ENCODE data around the gene APOC3.
A peak's percentile ranks its signal among the peaks of the same experiment; 100 is the strongest.
"Not testable (repeated sequence)": the region's sequence is repeated elsewhere in the genome, so short reads cannot be mapped to it uniquely, and the experiment has no call there.

Gene APOC3

DNA sequence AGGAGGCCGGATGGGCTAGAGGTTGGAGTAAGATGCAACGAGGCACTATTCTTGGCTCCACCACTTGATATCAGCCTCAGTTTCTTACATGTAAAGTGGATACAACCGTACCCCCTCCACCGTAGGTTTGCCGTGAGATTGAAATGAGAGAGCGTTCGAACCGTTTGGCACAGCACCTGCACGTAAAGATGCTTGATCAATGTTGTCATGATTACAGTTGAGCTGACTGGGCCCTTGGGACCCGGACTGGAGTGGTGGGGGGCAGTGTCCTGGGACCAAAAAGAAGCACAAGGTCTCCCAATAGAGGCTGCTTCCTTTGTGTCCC, 3.7 kb downstream of the APOC3 start:
- H3K4me1 ChIP-seq (ENCODE audit: control insufficient read depth in 1 of 2, insufficient read depth in 2 of 2, low read length in 2 of 2), result peaks cover 0 to 21% of the 10 kb centered on the region in 2 donors

DNA sequence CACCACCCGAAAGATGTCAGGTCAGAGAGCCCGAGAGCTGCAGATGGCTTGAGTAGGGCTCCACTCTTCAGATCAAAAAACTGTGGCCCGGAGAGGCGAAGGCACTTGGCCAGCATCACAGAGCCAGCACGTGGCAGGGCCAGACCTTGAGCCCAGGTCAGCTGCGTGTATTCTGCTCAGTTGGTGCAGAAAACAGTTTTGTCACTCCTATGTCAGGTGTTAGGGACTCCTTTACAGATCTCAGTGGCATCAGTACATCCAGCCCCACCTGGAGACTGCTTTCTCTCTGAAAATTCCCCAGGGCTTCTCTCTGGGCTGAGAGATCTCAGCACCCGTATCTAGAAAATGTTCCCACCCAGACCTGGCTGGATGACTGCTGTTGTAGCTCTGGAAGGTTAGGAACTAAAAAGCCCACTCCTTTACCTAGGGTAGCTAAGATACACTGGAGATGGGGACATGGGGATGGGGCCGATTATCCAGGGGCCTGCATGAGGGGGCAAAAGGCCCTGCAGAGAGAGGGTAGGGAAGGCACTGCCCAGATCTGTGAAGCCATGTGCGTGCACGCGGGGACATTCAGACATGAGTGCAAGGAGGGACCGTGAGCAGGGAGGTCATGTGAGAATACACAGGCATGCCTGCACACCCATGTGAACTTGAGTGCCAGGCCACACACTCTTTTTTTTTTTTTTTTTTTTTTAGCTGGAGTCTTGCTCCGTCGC, 4.3 kb downstream of the APOC3 start:
- no peak overlapping the region for H3K27ac ChIP-seq (ENCODE audit: low read length)
- H3K4me1 ChIP-seq (ENCODE audit: control insufficient read depth in 1 of 2, insufficient read depth in 2 of 2, low read length in 2 of 2), result peaks cover 0 to 21% of the 10 kb centered on the region in 2 donors
- H3K36me3 ChIP-seq (ENCODE audit: control insufficient read depth in 1 of 2, insufficient read depth in 2 of 2, low read length in 2 of 2), result no peaks in the 10 kb centered on the region
- no peak overlapping the region for H3K4me3 ChIP-seq (ENCODE audit: low read depth in 1 of 2, low read length in 2 of 2)
- no peaks in the 10 kb centered on the region for H3K27me3 ChIP-seq (ENCODE audit: low read depth, low read length)
- no peaks in the 10 kb centered on the region for H3K9me3 ChIP-seq (ENCODE audit: control insufficient read depth in 1 of 2, low read length in 2 of 2)

More for the DNA sequence above, 3.7 kb downstream of the APOC3 start:
- Histone ChIP-seq H3K9me3 (ENCODE audit: control insufficient read depth in 1 of 2, low read length in 2 of 2) (no peaks in the 10 kb centered on the region), H3K27ac (ENCODE audit: low read length) (no peak overlapping the region), H3K36me3 (ENCODE audit: control insufficient read depth in 1 of 2, insufficient read depth in 2 of 2, low read length in 2 of 2) (no peaks in the 10 kb centered on the region), H3K4me3 (ENCODE audit: low read depth in 1 of 2, low read length in 2 of 2) (no peak overlapping the region), H3K27me3 (ENCODE audit: low read depth, low read length) (no peaks in the 10 kb centered on the region)

DNA sequence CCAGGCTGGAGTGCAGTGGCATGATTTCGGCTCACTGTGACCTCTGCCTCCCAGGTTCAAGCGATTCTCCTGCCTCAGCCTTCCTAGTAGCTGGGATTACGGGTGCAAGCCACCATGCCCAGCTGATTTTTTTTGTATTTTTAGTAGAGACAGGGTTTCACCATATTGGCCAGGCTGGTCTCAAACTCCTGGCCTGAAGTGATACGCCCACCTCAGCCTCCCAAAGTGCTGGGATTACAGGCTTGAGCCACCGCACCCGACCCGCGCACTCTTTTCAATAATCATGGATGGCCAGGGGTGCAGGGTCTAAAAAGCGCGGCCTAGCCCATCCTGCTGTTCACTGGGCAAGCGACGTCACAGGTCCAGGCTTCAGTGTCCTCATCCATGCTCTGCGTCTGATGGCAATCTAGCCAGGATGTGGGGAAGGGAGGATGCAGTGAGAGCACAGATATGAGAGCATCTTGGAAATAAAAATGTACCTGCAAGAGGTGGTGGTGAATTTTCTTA, 4.9 kb downstream of the APOC3 start:
- H3K36me3 ChIP-seq (ENCODE audit: control insufficient read depth in 1 of 2, insufficient read depth in 2 of 2, low read length in 2 of 2); H3K9me3 ChIP-seq (ENCODE audit: control insufficient read depth in 1 of 2, low read length in 2 of 2); H3K27ac ChIP-seq (ENCODE audit: low read length); H3K4me3 ChIP-seq (ENCODE audit: low read depth in 1 of 2, low read length in 2 of 2); H3K27me3 ChIP-seq (ENCODE audit: low read depth, low read length): not testable (repeated sequence)
- peaks cover 0 to 21% of the 10 kb centered on the region in 2 donors for H3K4me1 ChIP-seq (ENCODE audit: control insufficient read depth in 1 of 2, insufficient read depth in 2 of 2, low read length in 2 of 2)

DNA sequence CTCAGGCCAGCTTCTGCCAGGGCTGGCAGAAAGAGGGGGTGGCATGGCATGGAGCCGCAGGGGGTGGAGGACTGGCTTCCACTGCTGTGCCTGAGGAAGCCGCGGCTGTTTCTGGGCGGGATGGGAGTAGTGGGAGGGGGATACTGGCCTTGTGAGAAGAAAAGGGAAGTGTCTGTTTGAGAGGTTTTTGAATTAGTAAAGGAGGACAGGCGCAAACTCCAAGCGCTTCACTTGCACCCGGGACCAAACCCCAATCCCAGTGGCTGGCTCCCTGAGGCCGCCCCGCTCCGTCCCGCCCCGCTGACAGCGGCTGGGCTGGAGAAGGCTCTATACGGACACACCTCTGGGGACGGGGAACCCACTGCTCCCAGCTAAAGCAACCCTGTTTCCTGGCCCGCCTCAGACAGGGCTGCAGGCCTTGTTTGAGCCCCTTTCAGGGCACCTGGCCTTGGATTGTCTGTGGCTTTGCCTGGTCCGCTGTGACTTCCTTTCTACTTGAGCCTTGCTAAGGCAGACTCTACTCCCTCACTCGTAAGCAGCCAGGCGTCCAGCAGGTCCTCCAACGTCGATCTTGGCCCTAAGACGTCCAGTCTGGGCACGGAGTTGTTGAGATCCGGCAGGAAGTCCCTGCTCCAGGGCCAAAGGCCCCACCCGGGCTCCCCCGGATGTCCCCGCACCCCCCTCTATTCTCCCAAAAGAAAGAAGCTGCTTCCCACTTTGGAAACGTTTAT, 5.5 kb downstream of the APOC3 start:
- Histone ChIP-seq H3K36me3 (ENCODE audit: control insufficient read depth in 1 of 2, insufficient read depth in 2 of 2, low read length in 2 of 2) (no peaks in the 10 kb centered on the region), H3K9me3 (ENCODE audit: control insufficient read depth in 1 of 2, low read length in 2 of 2) (no peaks in the 10 kb centered on the region), H3K4me1 (ENCODE audit: control insufficient read depth in 1 of 2, insufficient read depth in 2 of 2, low read length in 2 of 2) (peaks cover 0 to 21% of the 10 kb centered on the region in 2 donors), H3K27me3 (ENCODE audit: low read depth, low read length) (no peaks in the 10 kb centered on the region), H3K4me3 (ENCODE audit: low read depth in 1 of 2, low read length in 2 of 2) (peak overlapping the region; percentile 48 to 65), H3K27ac (ENCODE audit: low read length) (peak overlapping the region; percentile 16)

DNA sequence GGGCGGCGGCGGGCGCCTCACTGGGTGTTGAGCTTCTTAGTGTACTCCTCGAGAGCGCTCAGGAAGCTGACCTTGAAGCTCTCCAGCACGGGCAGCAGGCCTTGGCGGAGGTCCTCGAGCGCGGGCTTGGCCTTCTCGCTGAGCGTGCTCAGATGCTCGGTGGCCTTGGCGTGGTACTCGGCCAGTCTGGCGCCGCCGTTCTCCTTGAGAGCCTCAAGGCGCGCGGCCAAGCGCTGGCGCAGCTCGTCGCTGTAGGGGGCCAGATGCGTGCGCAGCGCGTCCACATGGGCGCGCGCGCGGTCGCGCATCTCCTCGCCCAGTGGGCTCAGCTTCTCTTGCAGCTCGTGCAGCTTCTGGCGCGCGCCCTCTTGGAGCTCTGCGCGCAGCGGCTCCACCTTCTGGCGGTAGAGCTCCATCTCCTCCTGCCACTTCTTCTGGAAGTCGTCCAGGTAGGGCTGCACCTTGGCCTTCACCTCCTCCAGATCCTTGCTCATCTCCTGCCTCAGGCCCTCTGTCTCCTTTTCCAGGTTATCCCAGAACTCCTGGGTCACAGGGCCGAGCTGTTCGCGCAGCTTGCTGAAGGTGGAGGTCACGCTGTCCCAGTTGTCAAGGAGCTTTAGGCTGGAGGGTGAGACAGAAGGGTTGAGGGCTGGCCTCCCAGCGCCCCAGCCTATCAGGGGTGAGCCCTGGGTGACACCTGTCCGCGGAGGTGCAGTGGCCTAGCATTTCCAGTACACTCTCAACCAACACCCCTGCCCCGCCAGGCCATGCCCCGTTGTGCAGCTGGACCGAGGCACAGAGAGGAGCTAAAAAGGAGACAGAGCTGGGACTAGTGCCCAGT, 6.3 kb downstream of the APOC3 start:
- Histone ChIP-seq H3K27ac (ENCODE audit: low read length) (peak overlapping the region; percentile 16), H3K4me3 (ENCODE audit: low read depth in 1 of 2, low read length in 2 of 2) (peak overlapping the region; percentile 48 to 65), H3K9me3 (ENCODE audit: control insufficient read depth in 1 of 2, low read length in 2 of 2) (no peaks in the 10 kb centered on the region), H3K36me3 (ENCODE audit: control insufficient read depth in 1 of 2, insufficient read depth in 2 of 2, low read length in 2 of 2) (no peaks in the 10 kb centered on the region), H3K27me3 (ENCODE audit: low read depth, low read length) (no peaks in the 10 kb centered on the region), H3K4me1 (ENCODE audit: control insufficient read depth in 1 of 2, insufficient read depth in 2 of 2, low read length in 2 of 2) (peaks cover 0 to 21% of the 10 kb centered on the region in 2 donors)

DNA sequence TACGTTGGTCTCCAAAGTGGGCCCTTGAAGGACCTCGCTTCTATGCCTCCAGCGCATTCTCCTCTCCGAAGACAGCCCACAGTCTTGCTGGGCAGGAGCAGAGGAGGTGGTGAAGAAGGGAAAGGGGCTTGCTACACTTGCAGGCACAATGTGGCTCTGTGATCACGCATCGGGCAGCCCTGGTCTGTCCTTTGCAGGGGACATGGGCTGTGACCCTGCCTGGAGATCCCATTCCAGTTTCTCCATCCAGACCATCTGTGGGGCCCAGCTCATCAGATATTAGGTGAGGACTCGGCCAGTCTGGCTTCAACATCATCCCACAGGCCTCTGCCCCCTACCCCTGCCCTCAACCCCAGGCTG, 6.9 kb downstream of the APOC3 start:
- no peaks in the 10 kb centered on the region for H3K9me3 ChIP-seq (ENCODE audit: control insufficient read depth in 1 of 2, low read length in 2 of 2)
- no peaks in the 10 kb centered on the region for H3K27me3 ChIP-seq (ENCODE audit: low read depth, low read length)
- peaks cover 0 to 21% of the 10 kb centered on the region in 2 donors for H3K4me1 ChIP-seq (ENCODE audit: control insufficient read depth in 1 of 2, insufficient read depth in 2 of 2, low read length in 2 of 2)
- no peak overlapping the region for H3K27ac ChIP-seq (ENCODE audit: low read length)
- H3K36me3 ChIP-seq (ENCODE audit: control insufficient read depth in 1 of 2, insufficient read depth in 2 of 2, low read length in 2 of 2), result no peaks in the 10 kb centered on the region
- no peak overlapping the region for H3K4me3 ChIP-seq (ENCODE audit: low read depth in 1 of 2, low read length in 2 of 2)

DNA sequence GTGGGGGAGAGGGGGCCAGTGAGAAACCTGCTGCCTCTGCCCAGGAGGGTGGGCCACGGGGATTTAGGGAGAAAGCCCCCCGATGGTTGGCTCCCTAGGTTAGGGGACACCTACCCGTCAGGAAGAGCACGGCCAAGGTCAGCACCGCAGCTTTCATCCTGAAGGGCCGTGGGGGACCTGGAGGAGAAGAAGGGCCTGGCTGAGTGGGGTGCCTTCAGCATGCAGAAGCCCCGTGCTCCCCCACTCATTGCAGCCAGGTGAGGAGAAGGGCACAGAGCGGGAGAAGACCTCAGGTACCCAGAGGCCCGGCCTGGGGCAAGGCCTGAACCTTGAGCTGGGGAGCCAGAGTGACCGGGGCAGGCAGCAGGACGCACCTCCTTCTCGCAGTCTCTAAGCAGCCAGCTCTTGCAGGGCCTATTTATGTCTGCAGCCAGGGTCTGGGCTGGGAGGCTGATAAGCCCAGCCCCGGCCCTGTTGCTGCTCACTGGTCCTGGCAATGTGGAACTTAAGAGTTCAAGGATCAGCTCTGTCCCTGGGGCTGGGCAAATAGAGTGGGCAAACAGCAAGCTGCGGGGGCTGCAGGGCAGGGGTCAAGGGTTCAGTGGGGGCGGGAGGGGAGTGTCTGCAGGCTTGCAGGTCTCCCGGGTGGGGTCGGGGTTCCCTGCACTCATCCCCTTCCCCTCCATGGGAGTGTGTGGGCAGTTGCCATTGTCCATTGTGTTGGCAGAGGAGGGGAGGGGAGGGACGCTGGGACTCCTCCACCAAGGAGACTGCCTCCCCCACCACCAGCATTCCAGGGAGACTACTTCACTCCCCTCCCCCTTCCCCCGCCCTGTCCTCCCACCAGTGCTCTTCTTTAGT, 7.8 kb downstream of the APOC3 start, which contains the start of gene APOA1:
APOA1 (minus strand) TSS at position 392 of the 861 bp plus-strand sequence; CDS start at position 157, 235 bp downstream.
- Histone ChIP-seq H3K9me3 (ENCODE audit: control insufficient read depth in 1 of 2, low read length in 2 of 2) (no peaks in the 10 kb centered on the region), H3K36me3 (ENCODE audit: control insufficient read depth in 1 of 2, insufficient read depth in 2 of 2, low read length in 2 of 2) (no peaks in the 10 kb centered on the region), H3K4me3 (ENCODE audit: low read depth in 1 of 2, low read length in 2 of 2) (no peak within 1 kb of the TSS), H3K4me1 (ENCODE audit: control insufficient read depth in 1 of 2, insufficient read depth in 2 of 2, low read length in 2 of 2) (peaks cover 0 to 21% of the 10 kb centered on the region in 2 donors), H3K27ac (ENCODE audit: low read length) (no peak within 1 kb of the TSS), H3K27me3 (ENCODE audit: low read depth, low read length) (no peaks in the 10 kb centered on the region)

DNA sequence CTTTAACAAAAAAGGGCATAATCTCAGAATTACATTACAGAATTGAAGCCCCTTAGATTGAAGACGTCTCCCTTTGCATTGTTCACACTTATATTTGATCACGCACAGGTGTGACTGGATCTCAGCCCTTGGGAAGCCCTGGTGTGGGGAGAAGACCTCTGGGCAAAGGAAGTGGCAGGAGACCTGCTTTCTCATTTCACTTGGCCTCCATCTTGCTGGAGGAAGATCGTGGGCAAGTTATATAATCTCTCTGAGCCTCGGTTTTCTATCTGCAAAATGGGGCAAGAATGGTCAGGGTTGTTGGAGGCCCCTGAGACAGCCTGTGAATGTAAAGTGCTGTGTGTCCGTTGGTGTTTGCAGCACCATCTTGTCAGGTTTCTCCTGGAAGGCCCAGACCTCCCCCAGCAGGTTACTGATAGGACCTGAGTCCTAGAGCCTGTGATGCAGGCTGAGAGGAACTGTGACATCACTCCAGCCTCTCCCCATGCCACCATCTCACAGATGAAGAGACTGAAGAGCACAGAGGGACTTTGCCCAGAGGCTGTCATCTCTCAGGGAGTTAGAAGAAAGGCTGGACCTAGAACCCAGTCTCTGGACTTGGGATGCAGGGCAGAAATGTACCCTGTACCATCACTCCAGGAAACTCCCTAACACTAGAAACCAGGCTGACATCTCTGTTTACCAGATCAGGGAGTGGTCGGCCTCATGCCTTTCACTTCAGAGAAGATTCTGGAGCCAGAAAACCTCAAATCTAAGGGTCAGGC, 8.8 kb downstream of the APOC3 start:
- no peak overlapping the region for H3K4me3 ChIP-seq (ENCODE audit: low read depth in 1 of 2, low read length in 2 of 2)
- no peaks in the 10 kb centered on the region for H3K9me3 ChIP-seq (ENCODE audit: control insufficient read depth in 1 of 2, low read length in 2 of 2)
- H3K27me3 ChIP-seq (ENCODE audit: low read depth, low read length), result no peaks in the 10 kb centered on the region
- H3K36me3 ChIP-seq (ENCODE audit: control insufficient read depth in 1 of 2, insufficient read depth in 2 of 2, low read length in 2 of 2), result peaks cover 3 to 6% of the 10 kb centered on the region in 2 donors
- no peak overlapping the region for H3K27ac ChIP-seq (ENCODE audit: low read length)
- peaks cover 0 to 21% of the 10 kb centered on the region in 2 donors for H3K4me1 ChIP-seq (ENCODE audit: control insufficient read depth in 1 of 2, insufficient read depth in 2 of 2, low read length in 2 of 2)

DNA sequence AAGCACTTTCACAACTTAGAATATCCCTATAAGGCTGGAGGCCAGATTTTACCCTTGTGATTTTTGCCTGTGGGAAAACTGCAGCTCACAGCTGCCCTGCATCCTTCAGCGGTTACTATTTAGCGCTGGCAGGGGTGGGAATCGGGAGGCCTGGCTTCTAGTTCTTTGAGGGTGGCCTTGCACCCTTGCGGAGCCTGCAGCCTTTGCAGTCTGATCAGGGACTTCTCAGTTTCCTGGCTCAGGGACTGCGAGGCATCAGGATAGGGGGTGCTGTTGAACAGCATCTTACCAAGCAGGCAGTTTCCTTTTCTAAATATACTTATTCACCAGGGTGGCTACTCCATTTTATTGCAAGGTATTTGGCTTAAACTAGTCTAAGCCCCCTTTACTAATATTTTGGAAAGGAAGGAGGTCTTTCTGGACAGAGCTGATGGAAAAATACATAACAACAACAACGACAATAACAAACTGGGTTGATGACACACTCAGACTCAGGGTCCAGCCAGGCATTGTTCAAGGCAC, 10.6 kb downstream of the APOC3 start:
- Histone ChIP-seq H3K27me3 (ENCODE audit: low read depth, low read length) (no peaks in the 10 kb centered on the region), H3K36me3 (ENCODE audit: control insufficient read depth in 1 of 2, insufficient read depth in 2 of 2, low read length in 2 of 2) (peaks cover 9 to 19% of the 10 kb centered on the region in 2 donors), H3K4me3 (ENCODE audit: low read depth in 1 of 2, low read length in 2 of 2) (no peak overlapping the region), H3K9me3 (ENCODE audit: control insufficient read depth in 1 of 2, low read length in 2 of 2) (no peaks in the 10 kb centered on the region), H3K27ac (ENCODE audit: low read length) (no peak overlapping the region), H3K4me1 (ENCODE audit: control insufficient read depth in 1 of 2, insufficient read depth in 2 of 2, low read length in 2 of 2) (peaks cover 0 to 14% of the 10 kb centered on the region in 2 donors)

DNA sequence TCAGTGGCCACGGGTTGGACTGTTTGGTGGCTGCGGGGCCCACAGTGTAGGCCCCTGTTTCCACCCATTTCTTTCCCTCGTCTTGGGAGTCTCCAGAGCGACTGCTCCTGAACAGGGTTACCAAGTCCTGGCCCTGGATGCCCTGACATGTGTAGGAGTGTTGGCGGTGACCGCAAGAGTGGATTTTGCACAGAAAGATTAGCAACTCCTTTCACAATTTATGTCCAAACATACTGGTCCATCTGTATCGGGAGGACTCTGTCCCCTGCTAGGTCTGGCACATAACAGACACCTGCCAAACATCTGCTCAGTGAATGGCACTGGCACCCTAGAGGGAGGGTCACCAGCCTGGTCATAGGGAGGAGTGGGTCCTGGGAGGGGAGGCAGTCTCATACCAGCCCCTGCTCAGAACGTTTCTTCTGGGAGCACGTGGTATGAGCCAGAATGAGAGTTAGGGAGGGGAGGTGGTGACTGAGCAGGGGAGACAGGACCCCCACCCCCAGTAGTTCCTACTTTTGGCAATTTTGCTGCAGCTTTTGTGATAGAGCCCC, 11.1 kb downstream of the APOC3 start:
- Histone ChIP-seq H3K27ac (ENCODE audit: low read length) (no peak overlapping the region), H3K4me3 (ENCODE audit: low read depth in 1 of 2, low read length in 2 of 2) (no peak overlapping the region), H3K4me1 (ENCODE audit: control insufficient read depth in 1 of 2, insufficient read depth in 2 of 2, low read length in 2 of 2) (peaks cover 0 to 9% of the 10 kb centered on the region in 2 donors), H3K36me3 (ENCODE audit: control insufficient read depth in 1 of 2, insufficient read depth in 2 of 2, low read length in 2 of 2) (peaks cover 12 to 24% of the 10 kb centered on the region in 2 donors), H3K9me3 (ENCODE audit: control insufficient read depth in 1 of 2, low read length in 2 of 2) (no peaks in the 10 kb centered on the region), H3K27me3 (ENCODE audit: low read depth, low read length) (no peaks in the 10 kb centered on the region)

All from muscle layer of duodenum (tissue), 2 donors.